PC-3 (cell line): ENCODE results near the gene LYPD5. TPM values are rescaled to one million over a fixed set of nuclear protein-coding genes. Genes with fewer than 3 reads are reported as not detected.

Experiments
- ATAC-seq: fragments of 200-7000 bp; cut with Tn5 transposase; 2 replicates; pipeline ENCODE4 v1.9.1; 2020; ENCODE audit warnings: mild to moderate bottlenecking, moderate library complexity
- BruUV-seq: library from RNA; stranded (reverse); fragments of 400-500 nt; replicated peaks from 2 replicates; lab custom pipeline; 2021; lab: Mats Ljungman, UMichigan
- CTCF ChIA-PET: fragments of 300-600 bp; sonication (Branson Sonifier 250); formaldehyde crosslinking; loops from one replicate; lab custom pipeline; 2022; ENCODE audit warnings: antibody characterized with exemption; lab: Charles Lee
- POLR2A ChIA-PET: fragments of 300-600 bp; sonication (Branson Sonifier 250); formaldehyde crosslinking; loops from one replicate; lab custom pipeline; 2022; ENCODE audit warnings: antibody characterized with exemption; ENCODE audit not compliant: unreplicated experiment; lab: Charles Lee
- DNase-seq: peaks from one replicate; pipeline ENCODE4 v3.0.0-alpha.2; 2015
- H2AFZ ChIP-seq: fragments of 300-600 bp; sonication (generic); 2 replicates; pipeline ENCODE4 v1.6.0; 2016; ENCODE audit warnings: antibody characterized with exemption, low read length
- H3F3A ChIP-seq: fragments of 300-600 bp; sonication (generic); one replicate; pipeline ENCODE4 v1.6.0; 2017; ENCODE audit warnings: antibody characterized with exemption, low read length, control low read depth, mild to moderate bottlenecking; ENCODE audit not compliant: unreplicated experiment
- H3K27ac ChIP-seq: fragments of 300-600 bp; sonication (generic); 2 replicates; pipeline ENCODE4 v1.5.1; 2016; ENCODE audit warnings: mild to moderate bottlenecking, low read length
- H3K27me3 ChIP-seq: fragments of 300-600 bp; sonication (generic); 2 replicates; pipeline ENCODE4 v1.6.1; 2016; ENCODE audit warnings: low read length, mixed read lengths
- H3K36me3 ChIP-seq: fragments of 300-600 bp; sonication (generic); 2 replicates; pipeline ENCODE4 v1.6.1; 2016; ENCODE audit warnings: low read depth, mixed run types, low read length, mixed read lengths
- H3K4me1 ChIP-seq: fragments of 300-600 bp; sonication (generic); 2 replicates; pipeline ENCODE4 v1.5.1; 2016; ENCODE audit warnings: low read length; ENCODE audit not compliant: insufficient read depth
- H3K4me2 ChIP-seq: fragments of 300-600 bp; sonication (generic); 2 replicates; pipeline ENCODE4 v1.6.0; 2016; ENCODE audit warnings: low read length
- H3K4me3 ChIP-seq: fragments of 300-600 bp; sonication (generic); 2 replicates; pipeline ENCODE4 v1.5.1; 2016; ENCODE audit warnings: mild to moderate bottlenecking, low read length, mixed read lengths
- H3K79me2 ChIP-seq: fragments of 300-600 bp; sonication (generic); 2 replicates; pipeline ENCODE4 v1.6.1; 2017; ENCODE audit warnings: low read length, mixed read lengths
- H3K9ac ChIP-seq: fragments of 300-600 bp; sonication (generic); 2 replicates; pipeline ENCODE4 v1.6.0; 2016; ENCODE audit warnings: mild to moderate bottlenecking, low read length
- H3K9me2 ChIP-seq: fragments of 300-600 bp; sonication (generic); replicated peaks from 2 replicates; pipeline ENCODE4 v1.6.1; 2016; ENCODE audit warnings: mixed run types, low read length, mixed read lengths
- H3K9me3 ChIP-seq: fragments of 300-600 bp; sonication (generic); 2 replicates; pipeline ENCODE4 v1.6.1; 2016; ENCODE audit warnings: low read length, mixed read lengths
- H4K20me1 ChIP-seq: fragments of 300-600 bp; sonication (generic); 2 replicates; pipeline ENCODE4 v1.6.1; 2016; ENCODE audit warnings: low read length, mixed read lengths
- EZH2 ChIP-seq: fragments of 300-600 bp; sonication (generic); IDR thresholded peaks from one replicate; pipeline ENCODE4 v1.6.1; 2017; ENCODE audit warnings: antibody characterized with exemption, mild to moderate bottlenecking, low read length; ENCODE audit not compliant: unreplicated experiment
- EZH2phosphoT487 ChIP-seq: fragments of 300-600 bp; sonication (generic); IDR thresholded peaks from 2 replicates; pipeline ENCODE4 v1.6.1; 2018; ENCODE audit warnings: mild to moderate bottlenecking, antibody characterized with exemption, low read length, borderline replicate concordance
- intact Hi-C: fragments of 100-400 bp; cut with micrococcal nuclease; formaldehyde crosslinking; loops from 2 replicates; pipeline ENCODE4 v1.9.0; 2023
- total RNA-seq: library from RNA; depleted of rRNA; stranded (reverse); fragments of >200 nt; gene quantifications from 2 replicates; pipeline ENCODE4 v1.2.3, GENCODE V29; 2014
- TF ChIP-seq, protein P1 (sequence below): fragments of 300-600 bp; sonication (generic); conservative IDR thresholded peaks from 2 replicates; pipeline ENCODE4 v1.5.1; 2017; ENCODE audit warnings: antibody characterized with exemption, low read depth, mild to moderate bottlenecking, low read length

LYPD5 gene
- total RNA-seq, 1 experiment from 2014 or later = 6.8 TPM

DNA sequence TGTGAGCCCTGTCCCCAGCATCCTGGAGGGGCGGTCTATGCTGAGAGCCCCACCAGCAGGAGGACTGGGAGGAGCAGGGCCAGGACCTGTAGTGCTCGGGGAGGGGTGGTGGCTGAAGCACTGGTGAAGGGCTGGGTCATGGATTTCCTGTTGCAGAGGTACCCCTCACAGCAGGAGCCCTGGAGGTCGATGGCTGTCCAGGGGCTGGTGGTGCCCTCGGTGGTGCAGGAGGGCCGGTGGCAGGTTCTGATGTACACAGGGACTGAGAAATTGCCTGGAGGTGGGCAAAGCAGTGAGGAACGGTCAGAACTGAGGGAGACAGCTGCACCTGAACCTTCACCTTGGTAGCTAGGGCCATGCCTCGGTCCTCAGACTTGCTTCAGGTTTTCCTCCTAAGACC is 4.7 kb downstream of the LYPD5 start:
- no peak overlapping the region for H3K4me2 ChIP-seq
- H3K4me3 ChIP-seq = no peak overlapping the region
- H3K27ac ChIP-seq = no peak overlapping the region
- ATAC-seq = no peak
- TF ChIP-seq EZH2 = no peak
- TF ChIP-seq, protein P1, sequence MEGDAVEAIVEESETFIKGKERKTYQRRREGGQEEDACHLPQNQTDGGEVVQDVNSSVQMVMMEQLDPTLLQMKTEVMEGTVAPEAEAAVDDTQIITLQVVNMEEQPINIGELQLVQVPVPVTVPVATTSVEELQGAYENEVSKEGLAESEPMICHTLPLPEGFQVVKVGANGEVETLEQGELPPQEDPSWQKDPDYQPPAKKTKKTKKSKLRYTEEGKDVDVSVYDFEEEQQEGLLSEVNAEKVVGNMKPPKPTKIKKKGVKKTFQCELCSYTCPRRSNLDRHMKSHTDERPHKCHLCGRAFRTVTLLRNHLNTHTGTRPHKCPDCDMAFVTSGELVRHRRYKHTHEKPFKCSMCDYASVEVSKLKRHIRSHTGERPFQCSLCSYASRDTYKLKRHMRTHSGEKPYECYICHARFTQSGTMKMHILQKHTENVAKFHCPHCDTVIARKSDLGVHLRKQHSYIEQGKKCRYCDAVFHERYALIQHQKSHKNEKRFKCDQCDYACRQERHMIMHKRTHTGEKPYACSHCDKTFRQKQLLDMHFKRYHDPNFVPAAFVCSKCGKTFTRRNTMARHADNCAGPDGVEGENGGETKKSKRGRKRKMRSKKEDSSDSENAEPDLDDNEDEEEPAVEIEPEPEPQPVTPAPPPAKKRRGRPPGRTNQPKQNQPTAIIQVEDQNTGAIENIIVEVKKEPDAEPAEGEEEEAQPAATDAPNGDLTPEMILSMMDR = no peak
- no peaks in the 10 kb centered on the region for H3K36me3 ChIP-seq
- POLR2A ChIA-PET = no interaction called here
- no TSS peak for BruUV-seq
- no peaks in the 10 kb centered on the region for H3K79me2 ChIP-seq
- no peaks in the 10 kb centered on the region for H3K9me2 ChIP-seq
- no peaks in the 10 kb centered on the region for H3F3A ChIP-seq
- H4K20me1 ChIP-seq = no peaks in the 10 kb centered on the region
- no peak overlapping the region for H2AFZ ChIP-seq
- CTCF ChIA-PET = no interaction called here
- no peak overlapping the region for H3K9ac ChIP-seq
- H3K9me3 ChIP-seq = no peaks in the 10 kb centered on the region
- intact Hi-C loops = no loop called here
- no peaks in the 10 kb centered on the region for H3K27me3 ChIP-seq
- no peak for DNase-seq
- H3K4me1 ChIP-seq = peaks cover 11% of the 10 kb centered on the region

DNA sequence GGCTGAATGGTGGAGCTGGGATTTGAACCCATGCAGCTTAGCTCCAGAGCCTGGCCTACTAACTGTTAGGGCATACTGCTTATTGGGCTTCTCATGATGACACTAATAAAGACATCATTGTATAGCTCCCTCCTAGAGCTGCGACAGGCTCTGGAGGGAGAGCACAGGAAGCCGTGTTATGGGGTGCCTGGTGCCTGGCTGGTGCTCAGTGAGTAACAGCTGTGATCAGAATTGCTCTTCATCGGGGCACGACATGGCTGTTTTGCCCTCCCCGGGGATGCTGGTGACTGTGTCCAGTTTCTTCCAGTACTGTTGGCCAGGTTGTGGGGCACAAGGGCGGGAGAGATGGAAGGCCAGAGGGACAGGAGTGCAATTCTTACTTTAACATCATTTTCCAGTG is 5.1 kb downstream of the LYPD5 start:
- no peaks in the 10 kb centered on the region for H3K9me3 ChIP-seq
- H2AFZ ChIP-seq = no peak overlapping the region
- H3K9me2 ChIP-seq = no peaks in the 10 kb centered on the region
- peaks cover 11% of the 10 kb centered on the region for H3K4me1 ChIP-seq
- H3K9ac ChIP-seq = no peak overlapping the region
- intact Hi-C loops = no loop called here
- no peaks in the 10 kb centered on the region for H3K27me3 ChIP-seq
- TF ChIP-seq EZH2phosphoT487 (no peak), EZH2 (no peak)
- TF ChIP-seq, protein P1 = no peak
- no peaks in the 10 kb centered on the region for H3F3A ChIP-seq
- H3K79me2 ChIP-seq = no peaks in the 10 kb centered on the region
- CTCF ChIA-PET = no interaction called here
- H3K4me3 ChIP-seq = no peak overlapping the region
- no peaks in the 10 kb centered on the region for H4K20me1 ChIP-seq
- no peaks in the 10 kb centered on the region for H3K36me3 ChIP-seq
- ATAC-seq (no peak), DNase-seq (no peak)
- H3K4me2 ChIP-seq = no peak overlapping the region
- POLR2A ChIA-PET = no interaction called here
- H3K27ac ChIP-seq = no peak overlapping the region
- no TSS peak for BruUV-seq

- intact Hi-C loops = no loop called here
- Histone ChIP-seq H3K9me2 (no peaks in the 10 kb centered on the region), H2AFZ (no peak overlapping the region), H4K20me1 (no peaks in the 10 kb centered on the region), H3K36me3 (no peaks in the 10 kb centered on the region), H3K4me1 (peaks cover 3% of the 10 kb centered on the region), H3K27ac (no peak overlapping the region), H3K27me3 (no peaks in the 10 kb centered on the region), H3K79me2 (no peaks in the 10 kb centered on the region), H3K4me2 (no peak overlapping the region), H3F3A (no peaks in the 10 kb centered on the region), H3K4me3 (no peak overlapping the region), H3K9ac (no peak overlapping the region), H3K9me3 (no peaks in the 10 kb centered on the region)
- DNase-seq = no peak
- ChIA-PET POLR2A (no interaction called here), CTCF (no interaction called here)
- no TSS peak for BruUV-seq
- TF ChIP-seq EZH2phosphoT487 (no peak), EZH2 (no peak)
- TF ChIP-seq, protein P1 = no peak
- ATAC-seq = no peak
Observed at GRCh38 chr19:43790587-43790986, 11.7 kb downstream of the LYPD5 start.
